SHP77 treated with DMSO at 0.1 percent for 48 hours (cell line): Measurements from ENCODE around the gene ANXA3.
"Not testable (repeated sequence)": the region's sequence is repeated elsewhere in the genome, so short reads cannot be mapped to it uniquely, and the experiment has no call there.

Experiments used
- DNase-seq: peaks from one replicate; lab custom pipeline; 2025; lab: John Stamatoyannopoulos, UW

The ANXA3 gene

GRCh38 chr4:78543424-78544125 lies 8.0 kb upstream of the ANXA3 start:
- no peak for DNase-seq

- DNase-seq: no peak
These were observed 6.9 kb upstream of the ANXA3 start for GRCh38 chr4:78544678-78545077.

- DNase-seq: no peak
These were observed 6.0 kb upstream of the ANXA3 start for GRCh38 chr4:78545275-78546246.

- DNase-seq: not testable (repeated sequence)
These were observed 3.7 kb upstream of the ANXA3 start for GRCh38 chr4:78547899-78548298.

GRCh38 chr4:78548889-78549288 lies 2.7 kb upstream of the ANXA3 start:
- DNase-seq: not testable (repeated sequence)

GRCh38 chr4:78552389-78553042 lies 946 bp downstream of the ANXA3 start:
- DNase-seq: no peak

GRCh38 chr4:78553043-78553396 lies 1.4 kb downstream of the ANXA3 start:
- DNase-seq: no peak

- no peak for DNase-seq
These were observed 2.0 kb downstream of the ANXA3 start for GRCh38 chr4:78553529-78554060.

- DNase-seq: no peak
These were observed 5.1 kb downstream of the ANXA3 start for GRCh38 chr4:78556665-78557064.

GRCh38 chr4:78557841-78558240 lies 6.3 kb downstream of the ANXA3 start:
- no peak for DNase-seq

- DNase-seq: no peak
These were observed 6.8 kb downstream of the ANXA3 start for GRCh38 chr4:78558410-78558809.

GRCh38 chr4:78560296-78560963 lies 8.9 kb downstream of the ANXA3 start:
- no peak for DNase-seq

- DNase-seq: no peak
These were observed 10.1 kb downstream of the ANXA3 start for GRCh38 chr4:78561677-78562076.

- DNase-seq: no peak
These were observed 11.1 kb downstream of the ANXA3 start for GRCh38 chr4:78562687-78563086.

- DNase-seq: no peak
These were observed 14.4 kb downstream of the ANXA3 start for GRCh38 chr4:78565971-78566372.

GRCh38 chr4:78566834-78567499 lies 15.4 kb downstream of the ANXA3 start:
- no peak for DNase-seq

- DNase-seq: no peak
These were observed 16.0 kb downstream of the ANXA3 start for GRCh38 chr4:78567500-78568060.

- DNase-seq: no peak
These were observed 17.2 kb downstream of the ANXA3 start for GRCh38 chr4:78568640-78569305.

GRCh38 chr4:78569306-78569821 lies 17.8 kb downstream of the ANXA3 start:
- no peak for DNase-seq

GRCh38 chr4:78570117-78570516 lies 18.5 kb downstream of the ANXA3 start:
- no peak for DNase-seq
